NCI-H82 treated with DMSO at 0.1 percent for 48 hours (cell line): Measurements from ENCODE around the gene MFAP4.

Experiments used
- DNase-seq: peaks from one replicate; lab custom pipeline; 2025; ENCODE audit not compliant: unreplicated experiment; lab: John Stamatoyannopoulos, UW

Gene MFAP4, protein sequence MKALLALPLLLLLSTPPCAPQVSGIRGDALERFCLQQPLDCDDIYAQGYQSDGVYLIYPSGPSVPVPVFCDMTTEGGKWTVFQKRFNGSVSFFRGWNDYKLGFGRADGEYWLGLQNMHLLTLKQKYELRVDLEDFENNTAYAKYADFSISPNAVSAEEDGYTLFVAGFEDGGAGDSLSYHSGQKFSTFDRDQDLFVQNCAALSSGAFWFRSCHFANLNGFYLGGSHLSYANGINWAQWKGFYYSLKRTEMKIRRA

DNA sequence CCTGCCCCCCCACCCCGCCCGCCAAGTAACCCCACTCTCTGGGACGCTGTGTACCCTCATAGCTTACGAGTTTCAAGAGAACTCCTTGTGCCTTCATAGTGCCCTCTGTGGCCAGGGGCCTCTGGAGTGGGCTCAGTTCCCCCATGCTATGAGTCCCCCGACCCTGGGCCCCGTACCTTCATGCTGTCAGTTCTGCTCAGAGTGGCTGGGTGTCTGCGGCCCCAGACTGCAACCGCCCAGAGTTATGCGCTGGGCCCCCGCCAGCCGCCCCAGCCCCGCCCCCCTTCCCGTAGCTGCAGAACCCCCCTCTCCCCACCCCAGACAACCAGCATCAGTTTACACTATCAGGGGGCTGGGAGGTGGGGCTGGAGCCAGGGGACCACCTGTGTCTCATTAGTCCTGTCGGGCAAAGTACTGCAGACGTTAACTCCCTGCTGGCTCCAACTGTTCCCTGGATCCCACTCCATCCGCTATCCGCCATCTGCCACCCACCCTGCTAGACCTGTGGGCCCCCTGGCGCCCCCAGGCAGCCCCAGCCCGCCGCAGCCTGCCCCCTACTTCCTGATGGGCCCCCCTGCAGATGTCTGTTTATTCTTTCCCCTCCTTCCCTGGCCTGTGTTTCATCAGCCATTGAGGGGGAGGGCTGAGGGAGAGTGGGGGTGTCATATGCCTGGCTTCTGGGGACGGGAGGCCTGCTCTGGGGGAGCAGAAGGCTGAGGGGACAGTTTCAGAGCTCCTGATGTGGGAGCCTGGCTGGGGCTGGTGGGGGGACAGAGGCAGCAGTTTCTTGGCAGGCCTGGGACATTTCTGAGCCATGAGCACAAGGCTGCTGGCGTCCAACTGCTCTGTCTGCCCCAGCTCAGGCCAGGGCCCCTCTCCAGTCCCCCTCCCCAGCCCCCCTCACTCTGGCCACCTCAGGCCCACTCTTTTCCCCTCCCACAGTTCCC, at the start of gene MFAP4:
Gene MFAP4 (minus strand): TSS at position 217 of the 947 bp plus-strand sequence. CDS start 35 bp downstream, at position 182.
- DNase-seq: peak; percentile 97

DNA sequence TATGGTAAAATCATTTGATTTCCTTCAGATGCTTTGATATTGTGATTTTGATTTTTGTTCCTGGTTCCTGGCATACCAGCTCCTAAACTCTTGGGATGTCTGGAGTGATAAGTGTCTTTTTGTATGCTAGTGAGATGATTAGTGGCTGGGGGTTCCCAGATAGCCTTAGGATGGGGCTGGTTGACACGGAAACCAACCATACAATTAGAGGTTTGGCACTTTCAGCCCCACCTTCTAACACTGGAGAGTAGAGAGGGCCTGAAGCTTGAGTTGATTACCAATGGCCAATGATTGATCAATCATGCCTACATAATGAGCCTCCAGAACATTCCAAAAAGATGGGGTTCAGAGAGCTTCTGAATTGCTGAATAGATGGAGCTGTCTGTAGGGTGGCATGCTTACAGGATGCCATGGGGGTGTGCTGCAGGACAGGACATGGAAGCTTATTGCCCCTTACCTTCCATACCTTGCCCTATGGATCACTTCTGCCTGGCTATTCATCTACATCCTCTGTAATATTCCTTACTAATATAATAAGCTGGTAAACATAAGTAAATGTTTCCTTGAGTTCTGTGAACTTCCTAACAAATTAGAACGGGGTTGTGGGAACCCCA, 46.8 kb upstream of the MFAP4 start:
- no peak for DNase-seq

GRCh38 chr17:19433255-19433654, 46.3 kb upstream of the MFAP4 start:
- DNase-seq: no peak

GRCh38 chr17:19431691-19432090, 44.7 kb upstream of the MFAP4 start:
- no peak for DNase-seq

GRCh38 chr17:19426631-19427030, 39.6 kb upstream of the MFAP4 start:
- peak; percentile 38 for DNase-seq

GRCh38 chr17:19424934-19425868, 38.2 kb upstream of the MFAP4 start:
- DNase-seq: no peak

GRCh38 chr17:19421926-19422325, 34.9 kb upstream of the MFAP4 start:
- DNase-seq: no peak

DNA sequence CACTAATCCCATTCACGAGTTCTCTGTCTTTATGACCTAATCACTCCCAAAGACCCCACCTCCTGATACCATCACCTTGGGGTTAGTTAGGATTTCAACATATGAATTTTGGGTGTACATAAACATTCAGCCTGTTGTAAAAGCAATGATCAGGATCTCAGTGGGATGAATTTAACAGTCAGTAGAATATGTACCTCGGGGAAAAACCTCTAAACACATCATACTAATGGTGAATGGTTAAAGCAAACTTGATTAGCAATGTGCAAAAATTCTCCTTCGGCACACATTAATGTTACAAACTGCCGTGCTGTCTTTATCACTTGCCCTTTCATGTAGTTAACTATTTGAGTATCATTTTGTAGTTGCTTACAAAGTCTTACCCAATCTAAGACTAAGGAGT, 34.2 kb upstream of the MFAP4 start:
- no peak for DNase-seq

- no peak for DNase-seq
These were observed 31.4 kb upstream of the MFAP4 start for GRCh38 chr17:19418251-19418992.

DNA sequence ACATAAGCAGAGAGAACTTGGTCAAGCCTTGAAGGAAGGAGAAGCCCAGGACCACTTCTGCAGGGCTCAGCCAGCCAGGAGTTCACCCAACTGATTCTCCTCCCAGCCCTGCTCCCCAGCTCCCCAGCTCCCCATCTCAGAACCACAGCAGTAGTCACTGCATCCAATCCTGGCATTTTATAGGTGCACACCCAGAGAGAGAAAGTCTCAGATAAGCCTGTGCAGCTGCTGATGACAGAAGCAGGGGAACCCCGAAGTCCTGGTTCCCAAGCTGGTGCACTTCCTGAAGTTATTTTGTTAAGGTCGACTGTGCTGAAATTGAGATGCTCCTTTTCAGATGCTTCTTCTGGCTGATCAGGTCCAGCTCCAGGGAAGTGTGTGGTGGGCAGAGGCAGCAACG, 30.6 kb upstream of the MFAP4 start:
- no peak for DNase-seq

DNA sequence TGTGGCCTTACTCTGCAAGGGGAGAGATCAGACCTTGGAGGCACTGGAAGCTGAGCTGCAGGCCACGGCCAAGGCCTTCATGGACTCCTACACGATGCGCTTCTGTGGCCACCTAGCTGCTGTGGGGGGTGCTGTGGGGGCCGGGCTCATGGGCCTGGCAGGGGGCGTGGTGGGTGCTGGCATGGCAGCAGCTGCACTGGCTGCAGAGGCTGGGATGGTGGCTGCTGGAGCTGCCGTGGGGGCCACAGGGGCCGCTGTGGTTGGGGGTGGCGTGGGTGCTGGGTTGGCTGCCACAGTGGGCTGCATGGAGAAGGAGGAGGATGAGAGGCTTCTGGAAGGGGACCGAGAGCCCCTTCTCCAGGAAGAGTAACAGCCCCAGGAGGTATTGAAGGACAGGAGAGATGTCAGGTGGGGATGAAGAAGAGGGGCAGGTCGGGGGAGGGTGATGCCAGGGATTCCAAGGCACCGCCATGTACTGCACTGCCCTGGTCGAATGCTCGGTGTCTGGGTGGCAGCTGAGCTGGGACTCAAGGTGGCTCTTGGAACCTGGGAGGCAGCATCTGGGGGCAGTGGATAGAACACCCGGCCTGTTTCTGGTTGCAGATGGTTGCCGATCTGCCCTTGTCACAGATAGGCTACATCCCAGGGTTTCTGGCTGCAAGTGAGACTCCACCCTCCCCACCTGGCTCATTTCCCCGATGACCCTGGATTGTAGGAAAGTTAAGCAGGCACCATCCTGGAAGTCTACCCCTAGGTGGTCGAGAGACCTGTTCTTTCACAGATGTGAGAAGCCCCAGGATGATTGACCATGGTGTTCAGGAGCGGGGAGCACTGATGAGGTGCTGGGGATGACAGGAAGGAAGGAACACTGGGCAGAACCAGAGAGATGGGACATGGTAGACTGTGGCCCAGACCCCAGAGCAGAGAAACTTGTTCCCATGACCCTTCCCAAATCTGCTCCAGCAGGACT, 29.1 kb upstream of the MFAP4 start:
- no peak for DNase-seq

- no peak for DNase-seq
These were observed 28.3 kb upstream of the MFAP4 start for GRCh38 chr17:19415311-19415710.

DNA sequence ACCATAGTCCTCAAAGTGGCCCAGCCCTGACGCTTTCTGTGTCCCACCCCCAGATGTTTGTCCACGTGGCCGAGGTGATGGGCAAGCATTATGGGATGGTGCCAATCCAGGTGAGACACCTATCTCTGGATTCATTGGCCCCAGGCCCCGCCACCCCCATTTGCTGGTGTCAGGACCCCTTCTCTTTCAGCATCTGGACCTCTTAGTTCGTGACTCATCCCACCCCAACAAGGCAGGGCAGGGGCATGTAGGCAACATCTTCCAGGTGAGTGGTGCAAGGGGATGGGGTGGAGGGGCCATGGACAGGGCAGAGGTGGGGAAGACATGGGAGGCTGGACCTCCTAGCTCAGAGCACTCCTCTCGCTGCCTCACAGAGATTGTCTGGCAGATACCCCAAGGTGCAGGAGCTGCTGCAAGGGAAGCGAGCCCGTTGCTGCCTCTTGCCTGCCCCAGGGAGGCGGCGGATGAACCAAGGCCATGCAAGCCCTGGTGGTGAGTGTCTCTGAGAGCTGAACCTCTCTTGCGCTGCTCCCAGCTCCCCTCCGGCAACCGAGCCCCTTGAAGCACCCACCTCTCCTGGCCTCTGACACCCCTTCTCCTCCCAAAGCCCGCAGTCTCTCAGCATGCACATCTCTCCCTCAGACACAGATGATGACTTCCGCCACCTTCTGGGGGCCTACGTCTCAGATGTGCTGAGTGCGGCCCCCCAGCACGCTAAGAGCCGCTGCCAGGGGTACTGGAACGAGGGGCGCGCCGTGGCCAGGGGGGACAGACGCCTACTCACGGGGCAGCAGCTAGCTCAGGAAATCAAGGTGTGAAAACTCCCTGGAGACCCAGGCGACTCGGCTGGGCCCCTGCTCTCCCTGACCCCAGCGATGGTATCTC, 27.6 kb upstream of the MFAP4 start:
- no peak for DNase-seq

DNA sequence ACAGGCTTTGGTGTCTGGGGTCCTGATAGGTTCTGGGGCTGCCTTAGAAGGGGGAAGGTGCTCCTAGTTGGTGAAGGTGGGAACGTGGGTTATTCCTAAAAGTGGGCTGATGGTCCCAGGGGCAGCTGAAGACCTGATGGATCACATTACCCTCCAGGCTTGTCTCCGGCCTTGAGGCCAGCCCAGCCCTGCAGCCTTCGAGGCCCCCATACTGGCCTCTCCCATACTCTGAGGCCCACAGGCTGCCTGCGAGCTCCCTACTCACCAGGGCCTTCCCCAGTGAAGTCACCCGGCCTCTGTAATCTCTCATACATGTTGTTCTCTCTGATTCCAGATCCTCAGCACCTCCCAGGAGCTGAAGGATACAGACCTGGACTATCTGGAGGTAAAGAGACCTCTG, 26.8 kb upstream of the MFAP4 start:
- no peak for DNase-seq

DNA sequence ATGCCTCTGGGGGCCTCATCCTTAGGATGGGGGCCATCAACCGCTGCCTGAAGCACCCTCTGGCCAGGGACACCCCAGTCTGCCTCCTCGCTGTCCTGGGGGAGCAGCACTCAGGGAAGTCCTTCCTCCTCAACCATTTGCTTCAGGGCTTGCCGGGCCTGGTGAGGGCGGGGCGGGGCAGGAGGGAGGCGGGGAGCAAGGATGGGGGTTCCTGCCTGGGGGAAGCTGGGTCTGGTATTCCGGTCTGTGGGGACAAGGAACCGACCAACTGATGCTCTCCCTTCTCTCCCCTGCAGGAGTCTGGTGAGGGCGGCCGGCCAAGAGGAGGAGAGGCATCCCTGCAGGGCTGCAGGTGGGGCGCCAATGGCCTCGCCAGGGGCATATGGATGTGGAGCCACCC, 26.0 kb upstream of the MFAP4 start:
- no peak for DNase-seq

- no peak for DNase-seq
These were observed 25.5 kb upstream of the MFAP4 start for GRCh38 chr17:19412510-19412909.

DNA sequence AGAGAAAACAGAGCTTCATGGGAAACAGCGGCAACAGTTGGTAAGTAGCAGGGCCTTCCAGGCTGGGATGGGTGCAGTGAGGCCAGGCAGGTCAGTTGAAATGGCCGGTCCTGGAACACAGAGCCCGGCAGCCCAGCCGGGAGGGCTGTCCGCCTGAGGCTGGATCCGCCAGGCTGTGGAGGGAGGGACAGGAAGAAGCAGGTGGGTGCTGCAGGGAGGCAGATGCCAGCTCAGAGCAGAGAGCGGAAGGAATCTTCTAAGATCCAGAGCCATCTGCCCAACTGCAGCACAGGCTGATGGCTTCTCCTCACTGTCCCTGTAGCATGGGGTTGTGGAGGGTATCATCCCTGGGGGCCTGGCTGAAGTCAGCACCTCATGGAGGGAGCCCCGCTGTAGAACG, 24.6 kb upstream of the MFAP4 start:
- peak; percentile 47 for DNase-seq
